ENCODE results near the gene TMEM143.

Gene TMEM143

DNA sequence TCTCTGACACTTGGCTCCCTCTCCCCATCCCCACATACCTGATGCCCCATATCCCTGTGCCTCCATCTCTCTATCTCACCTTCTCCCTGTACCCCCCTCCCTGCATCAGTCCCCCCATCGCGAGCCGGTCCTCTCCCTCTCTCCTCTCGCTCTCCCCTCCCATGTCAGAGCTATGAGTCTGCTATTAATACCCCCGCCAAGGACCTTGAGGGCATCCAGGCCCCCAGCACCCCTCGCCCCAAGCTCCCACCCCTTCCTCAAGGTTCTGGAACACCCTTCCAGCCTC lies 31.4 kb upstream of the TMEM143 start:
- Histone ChIP-seq H3K27ac (replicated peaks; ENCODE audit: low read length) (no peak overlapping the region), H3K79me1 (ENCODE audit: low read depth, low read length) (peaks cover 6% of the 10 kb centered on the region), H3K14ac (ENCODE audit: low read length) (no peak overlapping the region), H3K4me2 (ENCODE audit: insufficient read depth, low read length, poor library complexity, severe bottlenecking) (no peak overlapping the region), H3K23ac (ENCODE audit: low read depth, low read length, poor library complexity) (peak overlapping the region; percentile 94), H3K36me3 (replicated peaks in 1 of 2; ENCODE audit: control insufficient read depth in 2 of 2, insufficient read depth in 2 of 2, low read length in 2 of 2) (no peaks in the 10 kb centered on the region), H3K4me3 (ENCODE audit: low read length in 2 of 2) (no peak overlapping the region), H2AFZ (ENCODE audit: low read length) (no peak overlapping the region), H3K4ac (ENCODE audit: low read length) (no peak overlapping the region), H2BK12ac (ENCODE audit: low read length) (no peak overlapping the region), H2BK120ac (ENCODE audit: low read depth, low read length) (peak overlapping the region; percentile 76), H3K9me3 (replicated peaks in 1 of 2; ENCODE audit: control insufficient read depth in 2 of 2, insufficient read depth in 1 of 2, low read depth in 1 of 2, low read length in 2 of 2) (no peaks in the 10 kb centered on the region), H4K8ac (ENCODE audit: low read depth, low read length) (no peak overlapping the region), H2BK15ac (ENCODE audit: low read length) (peak overlapping the region; percentile 64), H4K91ac (ENCODE audit: low read depth, low read length, poor library complexity) (no peak overlapping the region), H2AK5ac (ENCODE audit: low read depth, low read length) (peak overlapping the region; percentile 97), H3K18ac (ENCODE audit: low read length) (peak overlapping the region; percentile 69), H3K9ac (ENCODE audit: low read depth, low read length, poor library complexity) (no peak overlapping the region), H3K27me3 (ENCODE audit: control insufficient read depth in 3 of 3, insufficient read depth in 3 of 3, low read depth in 1 of 3, low read length in 3 of 3) (peaks cover 22 to 56% (median 48%) of the 10 kb centered on the region in 3 experiments), H3K4me1 (ENCODE audit: control insufficient read depth in 2 of 2, insufficient read depth in 1 of 2, low read depth in 1 of 2, low read length in 2 of 2) (peaks cover 31 to 37% of the 10 kb centered on the region in 2 donors), H2BK5ac (ENCODE audit: low read length) (no peak overlapping the region)
- no peak for DNase-seq (ENCODE audit: low spot score)
- WGBS, 2 donors (ENCODE audit: extremely low coverage in 2 of 2, insufficient read length in 2 of 2, insufficient replicate concordance in 1 of 2): no CpG with 5 or more reads among the region's 6 CpGs

GRCh38 chr19:48394331-48395169 lies 30.8 kb upstream of the TMEM143 start:
- Histone ChIP-seq H2AK5ac (ENCODE audit: low read depth, low read length) (peak overlapping the region; percentile 97), H2BK15ac (ENCODE audit: low read length) (peak overlapping the region; percentile 98), H4K91ac (ENCODE audit: low read depth, low read length, poor library complexity) (no peak overlapping the region), H3K9ac (ENCODE audit: low read depth, low read length, poor library complexity) (peak overlapping the region; percentile 91), H2AFZ (ENCODE audit: low read length) (peak overlapping the region; percentile 95), H3K27me3 (ENCODE audit: control insufficient read depth in 3 of 3, insufficient read depth in 3 of 3, low read depth in 1 of 3, low read length in 3 of 3) (peaks cover 22 to 56% (median 48%) of the 10 kb centered on the region in 3 experiments), H3K18ac (ENCODE audit: low read length) (peak overlapping the region; percentile 96), H3K4me3 (ENCODE audit: low read length in 2 of 2) (peak overlapping the region in 1 of 2 donors; percentile 45), H3K27ac (replicated peaks; ENCODE audit: low read length) (no peak overlapping the region), H3K14ac (ENCODE audit: low read length) (peak overlapping the region; percentile 17), H4K8ac (ENCODE audit: low read depth, low read length) (no peak overlapping the region), H3K9me3 (replicated peaks in 1 of 2; ENCODE audit: control insufficient read depth in 2 of 2, insufficient read depth in 1 of 2, low read depth in 1 of 2, low read length in 2 of 2) (no peaks in the 10 kb centered on the region), H2BK5ac (ENCODE audit: low read length) (no peak overlapping the region), H3K23ac (ENCODE audit: low read depth, low read length, poor library complexity) (peak overlapping the region; percentile 94), H2BK12ac (ENCODE audit: low read length) (no peak overlapping the region), H3K79me1 (ENCODE audit: low read depth, low read length) (peaks cover 7% of the 10 kb centered on the region), H3K4ac (ENCODE audit: low read length) (peak overlapping the region; percentile 17), H3K4me1 (ENCODE audit: control insufficient read depth in 2 of 2, insufficient read depth in 1 of 2, low read depth in 1 of 2, low read length in 2 of 2) (peaks cover 27 to 37% of the 10 kb centered on the region in 2 donors), H2BK120ac (ENCODE audit: low read depth, low read length) (peak overlapping the region; percentile 76), H3K4me2 (ENCODE audit: insufficient read depth, low read length, poor library complexity, severe bottlenecking) (peak overlapping the region; percentile 88), H3K36me3 (replicated peaks in 1 of 2; ENCODE audit: control insufficient read depth in 2 of 2, insufficient read depth in 2 of 2, low read length in 2 of 2) (peaks cover under 1% of the 10 kb centered on the region in 2 donors)
- no CpG with 5 or more reads among the region's 38 CpGs for WGBS, 2 donors (ENCODE audit: extremely low coverage in 2 of 2, insufficient read length in 2 of 2, insufficient replicate concordance in 1 of 2)
- no peak for DNase-seq (ENCODE audit: low spot score)

DNA sequence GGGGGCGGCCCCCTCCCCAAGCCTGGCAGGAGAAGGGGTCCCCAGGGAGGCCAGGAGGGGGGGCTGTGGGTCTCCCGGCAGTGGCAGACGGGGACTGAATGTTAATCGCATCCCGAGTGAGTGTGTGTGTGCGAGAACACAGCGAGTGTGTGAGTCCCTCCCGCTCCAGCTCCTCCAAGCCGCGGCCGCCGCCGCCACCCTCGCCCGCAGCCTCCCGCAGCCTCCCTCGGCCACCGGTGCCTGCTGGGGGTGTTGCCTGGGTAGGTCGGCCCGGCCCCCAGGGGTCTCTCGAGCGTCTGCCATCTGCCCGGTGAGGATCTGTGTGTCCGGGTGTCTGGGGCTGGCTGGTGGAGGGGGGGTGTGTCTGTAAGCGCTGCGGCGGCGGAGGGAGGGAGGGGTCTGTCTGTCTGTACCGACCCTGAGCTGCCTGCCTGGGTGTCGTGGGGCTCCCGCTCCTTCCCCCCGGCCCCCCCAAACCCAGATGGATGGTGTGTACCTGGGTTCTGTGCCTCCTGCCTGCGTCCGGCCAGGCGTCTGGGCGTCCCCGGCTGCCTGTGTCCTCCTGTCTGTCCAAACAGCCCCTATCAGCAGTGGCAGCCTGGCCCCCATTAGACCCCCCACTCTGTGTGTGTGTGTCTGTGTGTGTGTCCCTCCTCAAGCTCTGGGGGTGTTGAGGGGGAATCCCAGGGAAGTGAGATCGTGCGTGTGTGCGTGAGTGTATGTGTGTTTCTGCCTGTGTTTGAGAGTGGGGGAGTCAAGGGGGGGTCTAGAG lies 30.0 kb upstream of the TMEM143 start, which contains the start of gene GRIN2D:
TSS of gene GRIN2D (plus strand) at position 110 of the 772 bp plus-strand sequence. CDS start 4,725 bp downstream, outside the sequence.
- WGBS, 2 donors (ENCODE audit: extremely low coverage in 2 of 2, insufficient read length in 2 of 2, insufficient replicate concordance in 1 of 2): no CpG with 5 or more reads among the region's 40 CpGs
- Histone ChIP-seq H2BK5ac (ENCODE audit: low read length) (peak within 1 kb of the TSS; percentile 91), H4K91ac (ENCODE audit: low read depth, low read length, poor library complexity) (no peak within 1 kb of the TSS), H3K9ac (ENCODE audit: low read depth, low read length, poor library complexity) (peak within 1 kb of the TSS; percentile 91), H3K9me3 (replicated peaks in 1 of 2; ENCODE audit: control insufficient read depth in 2 of 2, insufficient read depth in 1 of 2, low read depth in 1 of 2, low read length in 2 of 2) (no peaks in the 10 kb centered on the region), H3K4ac (ENCODE audit: low read length) (peak within 1 kb of the TSS; percentile 97), H3K4me3 (ENCODE audit: low read length in 2 of 2) (peak within 1 kb of the TSS; percentile 45 to 72), H3K27ac (replicated peaks; ENCODE audit: low read length) (no peak within 1 kb of the TSS), H3K27me3 (ENCODE audit: control insufficient read depth in 3 of 3, insufficient read depth in 3 of 3, low read depth in 1 of 3, low read length in 3 of 3) (peaks cover 22 to 55% (median 48%) of the 10 kb centered on the region in 3 experiments), H2BK120ac (ENCODE audit: low read depth, low read length) (peak within 1 kb of the TSS; percentile 76), H3K79me1 (ENCODE audit: low read depth, low read length) (peaks cover 9% of the 10 kb centered on the region), H3K18ac (ENCODE audit: low read length) (peak within 1 kb of the TSS; percentile 96), H2AFZ (ENCODE audit: low read length) (peak within 1 kb of the TSS; percentile 95), H3K14ac (ENCODE audit: low read length) (peak within 1 kb of the TSS; percentile 97), H2AK5ac (ENCODE audit: low read depth, low read length) (peak within 1 kb of the TSS; percentile 97), H3K4me2 (ENCODE audit: insufficient read depth, low read length, poor library complexity, severe bottlenecking) (peak within 1 kb of the TSS; percentile 88), H3K23ac (ENCODE audit: low read depth, low read length, poor library complexity) (peak within 1 kb of the TSS; percentile 94), H2BK15ac (ENCODE audit: low read length) (peak within 1 kb of the TSS; percentile 98), H3K4me1 (ENCODE audit: control insufficient read depth in 2 of 2, insufficient read depth in 1 of 2, low read depth in 1 of 2, low read length in 2 of 2) (peaks cover 27 to 37% of the 10 kb centered on the region in 2 donors), H3K36me3 (replicated peaks in 1 of 2; ENCODE audit: control insufficient read depth in 2 of 2, insufficient read depth in 2 of 2, low read length in 2 of 2) (peaks cover 5 to 9% of the 10 kb centered on the region in 2 donors), H4K8ac (ENCODE audit: low read depth, low read length) (peak within 1 kb of the TSS; percentile 48), H2BK12ac (ENCODE audit: low read length) (no peak within 1 kb of the TSS)
- DNase-seq (ENCODE audit: low spot score): no peak
